Lung (tissue), 12 donors: ENCODE data around the gene SHB. TPM values are rescaled to one million over a fixed set of nuclear protein-coding genes. Genes with fewer than 3 reads are reported as not detected.

Experiments used
- ATAC-seq: fragments of 200-7000 bp; cut with Tn5 transposase; one replicate; pipeline ENCODE4 v1.9.1; 2020; ENCODE audit warnings: moderate number of reproducible peaks; ENCODE audit not compliant: insufficient read depth, low FRiP score
- DNase-seq, 3 donors: peaks; one replicate each; pipeline ENCODE4 v3.0.0-alpha.2; 2013 to 2017
- H3K27ac ChIP-seq, 2 donors: one replicate each; pipeline ENCODE4 v1.5.1; 2013; ENCODE audit warnings: mild to moderate bottlenecking in 2 of 2, moderate library complexity in 2 of 2, control low read depth in 1 of 2, inconsistent platforms in 1 of 2, low read depth in 1 of 2, low read length in 1 of 2
- H3K27me3 ChIP-seq, 3 donors: one replicate each; pipeline ENCODE4 v1.5.1; 2013; ENCODE audit warnings: low read length in 2 of 3; ENCODE audit not compliant: control insufficient read depth in 3 of 3, insufficient read depth in 3 of 3
- H3K36me3 ChIP-seq, 4 donors: one replicate each; pipeline ENCODE4 v1.5.1; 2013; ENCODE audit warnings: low read length in 4 of 4, mild to moderate bottlenecking in 1 of 4, moderate library complexity in 1 of 4; ENCODE audit not compliant: control insufficient read depth in 4 of 4, insufficient read depth in 4 of 4
- H3K4me1 ChIP-seq, 5 donors: one replicate each; pipeline ENCODE4 v1.5.1; 2013; ENCODE audit warnings: low read length in 5 of 5, mild to moderate bottlenecking in 2 of 5, moderate library complexity in 1 of 5; ENCODE audit not compliant: control insufficient read depth in 5 of 5, insufficient read depth in 5 of 5
- H3K4me3 ChIP-seq: one replicate; pipeline ENCODE4 v1.5.1; 2013; ENCODE audit warnings: mild to moderate bottlenecking, control low read depth, moderate library complexity
- H3K9ac ChIP-seq, 2 donors: one replicate each; pipeline ENCODE4 v1.5.1; 2013; ENCODE audit warnings: low read length in 2 of 2, control low read depth in 1 of 2; ENCODE audit not compliant: insufficient read depth in 1 of 2
- H3K9me3 ChIP-seq, 4 donors: one replicate each; pipeline ENCODE4 v1.5.1; 2013; ENCODE audit warnings: low read length in 3 of 4, mild to moderate bottlenecking in 1 of 4, moderate library complexity in 1 of 4; ENCODE audit not compliant: control insufficient read depth in 4 of 4, insufficient read depth in 3 of 4
- CTCF ChIP-seq: IDR thresholded peaks from 2 replicates; pipeline ENCODE4 v1.5.1; 2012; ENCODE audit warnings: mild to moderate bottlenecking; ENCODE audit errors: control extremely low read depth, extremely low read depth
- WGBS, 2 donors: extraction: QIAGEN DNeasy Blood & Tissue Kit; methylation state at CpG; one replicate each; pipeline ENCODE4 v1.1.7; 2013; 5-methylcytosine and 5-hydroxymethylcytosine counted together
- polyA plus RNA-seq, 2 donors: library from polyadenylated mRNA; stranded (reverse); fragments of 200-250 nt; gene quantifications; one replicate each; pipeline ENCODE4 v1.2.1, GENCODE V29; 2013
- total RNA-seq, 2 donors: library from RNA; depleted of rRNA in 1 of 2; stranded (reverse); fragments of >200 nt in 1 of 2; gene quantifications; one replicate each; pipeline ENCODE4 v1.2.1, GENCODE V29; 2014 to 2021
- donor health status: control.
- donor health status: control.
- donor health status: Bipolar disorder and iron deficiency.
- donor health status: healthy.
- donor health status: DM: yes; HTN: yes; CAD: no.

Gene SHB
- total and polyA plus RNA-seq, 4 donors, result 10.8 to 32.3 (median 14.4) TPM

GRCh38 chr9:37920471-37921167, 148.4 kb downstream of the SHB start:
- DNase-seq, result peak in 1 of 3 donors; percentile 29
- Histone ChIP-seq H3K9ac (no peak overlapping the region), H3K36me3 (peaks cover 0 to 2% (median 0%) of the 10 kb centered on the region in 4 donors), H3K27me3 (no peaks in the 10 kb centered on the region), H3K27ac (no peak overlapping the region), H3K4me3 (no peak overlapping the region), H3K4me1 (peaks cover 0 to 68% (median 44%) of the 10 kb centered on the region in 5 donors), H3K9me3 (no peaks in the 10 kb centered on the region)
- no peak for ATAC-seq
- no peak for TF ChIP-seq CTCF
- 90 to 92% methylated on average over 5 of the region's 5 CpGs for WGBS, 2 donors

GRCh38 chr9:37919956-37920335, 149.1 kb downstream of the SHB start:
- H3K4me3 ChIP-seq, result no peak overlapping the region
- no peak overlapping the region for H3K27ac ChIP-seq
- WGBS, 2 donors, result 87 to 88% methylated on average over 6 of the region's 6 CpGs
- peaks cover 0 to 75% (median 47%) of the 10 kb centered on the region in 5 donors for H3K4me1 ChIP-seq
- ATAC-seq, result no peak
- DNase-seq, result peak in 1 of 3 donors; percentile 13
- no peaks in the 10 kb centered on the region for H3K9me3 ChIP-seq
- no peak overlapping the region for H3K9ac ChIP-seq
- no peaks in the 10 kb centered on the region for H3K27me3 ChIP-seq
- peaks cover 0 to 2% (median 0%) of the 10 kb centered on the region in 4 donors for H3K36me3 ChIP-seq
- TF ChIP-seq CTCF, result no peak

- WGBS, 2 donors, result 89 to 94% methylated on average over 16 of the region's 16 CpGs
- TF ChIP-seq CTCF, result no peak
- H3K4me3 ChIP-seq, result no peak overlapping the region
- ATAC-seq (no peak), DNase-seq (peak in 1 of 3 donors; percentile 12)
- H3K4me1 ChIP-seq, result peaks cover 0 to 77% (median 47%) of the 10 kb centered on the region in 5 donors
- H3K9ac ChIP-seq, result no peak overlapping the region
- H3K27ac ChIP-seq, result no peak overlapping the region
- H3K9me3 ChIP-seq, result no peaks in the 10 kb centered on the region
- peaks cover 0 to 2% (median 0%) of the 10 kb centered on the region in 4 donors for H3K36me3 ChIP-seq
- H3K27me3 ChIP-seq, result no peaks in the 10 kb centered on the region
Observed at GRCh38 chr9:37919246-37919955, 149.6 kb downstream of the SHB start.
